PC-3 (cell line): ENCODE results near the gene SLC35F3. TPM values are rescaled to one million over a fixed set of nuclear protein-coding genes. Genes with fewer than 3 reads are reported as not detected.

Experiments
- ATAC-seq: fragments of 200-7000 bp; cut with Tn5 transposase; 2 replicates; pipeline ENCODE4 v1.9.1; 2020; ENCODE audit warnings: mild to moderate bottlenecking, moderate library complexity
- BruUV-seq: library from RNA; stranded (reverse); fragments of 400-500 nt; replicated peaks from 2 replicates; lab custom pipeline; 2021; lab: Mats Ljungman, UMichigan
- CTCF ChIA-PET: fragments of 300-600 bp; sonication (Branson Sonifier 250); formaldehyde crosslinking; loops from one replicate; lab custom pipeline; 2022; ENCODE audit warnings: antibody characterized with exemption; lab: Charles Lee
- POLR2A ChIA-PET: fragments of 300-600 bp; sonication (Branson Sonifier 250); formaldehyde crosslinking; loops from one replicate; lab custom pipeline; 2022; ENCODE audit warnings: antibody characterized with exemption; ENCODE audit not compliant: unreplicated experiment; lab: Charles Lee
- DNase-seq: peaks from one replicate; pipeline ENCODE4 v3.0.0-alpha.2; 2015
- H2AFZ ChIP-seq: fragments of 300-600 bp; sonication (generic); 2 replicates; pipeline ENCODE4 v1.6.0; 2016; ENCODE audit warnings: antibody characterized with exemption, low read length
- H3F3A ChIP-seq: fragments of 300-600 bp; sonication (generic); one replicate; pipeline ENCODE4 v1.6.0; 2017; ENCODE audit warnings: antibody characterized with exemption, low read length, control low read depth, mild to moderate bottlenecking; ENCODE audit not compliant: unreplicated experiment
- H3K27ac ChIP-seq: fragments of 300-600 bp; sonication (generic); 2 replicates; pipeline ENCODE4 v1.5.1; 2016; ENCODE audit warnings: mild to moderate bottlenecking, low read length
- H3K27me3 ChIP-seq: fragments of 300-600 bp; sonication (generic); 2 replicates; pipeline ENCODE4 v1.6.1; 2016; ENCODE audit warnings: low read length, mixed read lengths
- H3K36me3 ChIP-seq: fragments of 300-600 bp; sonication (generic); 2 replicates; pipeline ENCODE4 v1.6.1; 2016; ENCODE audit warnings: low read depth, mixed run types, low read length, mixed read lengths
- H3K4me1 ChIP-seq: fragments of 300-600 bp; sonication (generic); 2 replicates; pipeline ENCODE4 v1.5.1; 2016; ENCODE audit warnings: low read length; ENCODE audit not compliant: insufficient read depth
- H3K4me2 ChIP-seq: fragments of 300-600 bp; sonication (generic); 2 replicates; pipeline ENCODE4 v1.6.0; 2016; ENCODE audit warnings: low read length
- H3K4me3 ChIP-seq: fragments of 300-600 bp; sonication (generic); 2 replicates; pipeline ENCODE4 v1.5.1; 2016; ENCODE audit warnings: mild to moderate bottlenecking, low read length, mixed read lengths
- H3K79me2 ChIP-seq: fragments of 300-600 bp; sonication (generic); 2 replicates; pipeline ENCODE4 v1.6.1; 2017; ENCODE audit warnings: low read length, mixed read lengths
- H3K9ac ChIP-seq: fragments of 300-600 bp; sonication (generic); 2 replicates; pipeline ENCODE4 v1.6.0; 2016; ENCODE audit warnings: mild to moderate bottlenecking, low read length
- H3K9me2 ChIP-seq: fragments of 300-600 bp; sonication (generic); replicated peaks from 2 replicates; pipeline ENCODE4 v1.6.1; 2016; ENCODE audit warnings: mixed run types, low read length, mixed read lengths
- H3K9me3 ChIP-seq: fragments of 300-600 bp; sonication (generic); 2 replicates; pipeline ENCODE4 v1.6.1; 2016; ENCODE audit warnings: low read length, mixed read lengths
- H4K20me1 ChIP-seq: fragments of 300-600 bp; sonication (generic); 2 replicates; pipeline ENCODE4 v1.6.1; 2016; ENCODE audit warnings: low read length, mixed read lengths
- EZH2 ChIP-seq: fragments of 300-600 bp; sonication (generic); IDR thresholded peaks from one replicate; pipeline ENCODE4 v1.6.1; 2017; ENCODE audit warnings: antibody characterized with exemption, mild to moderate bottlenecking, low read length; ENCODE audit not compliant: unreplicated experiment
- EZH2phosphoT487 ChIP-seq: fragments of 300-600 bp; sonication (generic); IDR thresholded peaks from 2 replicates; pipeline ENCODE4 v1.6.1; 2018; ENCODE audit warnings: mild to moderate bottlenecking, antibody characterized with exemption, low read length, borderline replicate concordance
- intact Hi-C: fragments of 100-400 bp; cut with micrococcal nuclease; formaldehyde crosslinking; loops from 2 replicates; pipeline ENCODE4 v1.9.0; 2023
- total RNA-seq: library from RNA; depleted of rRNA; stranded (reverse); fragments of >200 nt; gene quantifications from 2 replicates; pipeline ENCODE4 v1.2.3, GENCODE V29; 2014
- TF ChIP-seq, protein P1 (sequence below): fragments of 300-600 bp; sonication (generic); conservative IDR thresholded peaks from 2 replicates; pipeline ENCODE4 v1.5.1; 2017; ENCODE audit warnings: antibody characterized with exemption, low read depth, mild to moderate bottlenecking, low read length

SLC35F3 gene
- total RNA-seq, 1 experiment from 2014 or later: 17.7 TPM

- ATAC-seq: no peak
- ChIA-PET POLR2A (no interaction called here), CTCF (no interaction called here)
Measured at GRCh38 chr1:234201600-234201999, 297.1 kb downstream of the SLC35F3 start.

DNA sequence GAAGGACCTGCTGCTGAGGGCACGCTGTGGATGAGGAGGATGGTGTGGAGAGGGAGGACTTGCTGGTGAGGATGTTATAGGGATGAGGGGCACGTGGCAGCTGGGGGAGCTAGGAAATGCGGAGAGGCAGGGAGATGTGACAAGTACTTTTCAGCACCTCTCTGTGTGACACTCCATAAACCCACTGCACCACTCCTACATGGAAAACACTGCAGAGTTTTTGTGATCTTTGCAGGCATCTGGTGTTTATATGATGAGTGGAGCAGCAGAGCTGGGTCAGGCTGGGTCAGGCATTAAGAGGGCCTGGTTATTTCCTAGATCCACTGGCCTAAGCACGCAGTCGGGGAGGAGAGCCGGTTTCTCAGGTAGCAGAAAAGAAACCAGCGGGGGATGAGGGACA, 301.5 kb downstream of the SLC35F3 start:
- peaks cover 3% of the 10 kb centered on the region; the same call in 1 of the 2 replicates for H4K20me1 ChIP-seq
- no peak for DNase-seq
- BruUV-seq: no TSS peak
- no peaks in the 10 kb centered on the region for H3K79me2 ChIP-seq
- H3K27ac ChIP-seq: no peak overlapping the region
- ChIA-PET POLR2A (no interaction called here), CTCF (interaction anchor here (0.6 kb wide), 1 partner anchor 42 kb away, joined by 7 read pairs; no protein-coding TSS in a partner anchor)
- H3F3A ChIP-seq: no peaks in the 10 kb centered on the region
- intact Hi-C loops: loop anchor here (2.0 to 5.0 kb wide), 2 partner anchors 19 to 106 kb away; no protein-coding TSS in a partner anchor
- H3K9me3 ChIP-seq: no peaks in the 10 kb centered on the region
- no peak overlapping the region for H2AFZ ChIP-seq
- H3K27me3 ChIP-seq: no peaks in the 10 kb centered on the region
- H3K4me2 ChIP-seq: no peak overlapping the region
- ATAC-seq: no peak
- TF ChIP-seq EZH2phosphoT487: no peak
- TF ChIP-seq, protein P1, sequence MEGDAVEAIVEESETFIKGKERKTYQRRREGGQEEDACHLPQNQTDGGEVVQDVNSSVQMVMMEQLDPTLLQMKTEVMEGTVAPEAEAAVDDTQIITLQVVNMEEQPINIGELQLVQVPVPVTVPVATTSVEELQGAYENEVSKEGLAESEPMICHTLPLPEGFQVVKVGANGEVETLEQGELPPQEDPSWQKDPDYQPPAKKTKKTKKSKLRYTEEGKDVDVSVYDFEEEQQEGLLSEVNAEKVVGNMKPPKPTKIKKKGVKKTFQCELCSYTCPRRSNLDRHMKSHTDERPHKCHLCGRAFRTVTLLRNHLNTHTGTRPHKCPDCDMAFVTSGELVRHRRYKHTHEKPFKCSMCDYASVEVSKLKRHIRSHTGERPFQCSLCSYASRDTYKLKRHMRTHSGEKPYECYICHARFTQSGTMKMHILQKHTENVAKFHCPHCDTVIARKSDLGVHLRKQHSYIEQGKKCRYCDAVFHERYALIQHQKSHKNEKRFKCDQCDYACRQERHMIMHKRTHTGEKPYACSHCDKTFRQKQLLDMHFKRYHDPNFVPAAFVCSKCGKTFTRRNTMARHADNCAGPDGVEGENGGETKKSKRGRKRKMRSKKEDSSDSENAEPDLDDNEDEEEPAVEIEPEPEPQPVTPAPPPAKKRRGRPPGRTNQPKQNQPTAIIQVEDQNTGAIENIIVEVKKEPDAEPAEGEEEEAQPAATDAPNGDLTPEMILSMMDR: no peak
- no peak for TF ChIP-seq EZH2
- no peaks in the 10 kb centered on the region for H3K9me2 ChIP-seq
- H3K9ac ChIP-seq: no peak overlapping the region
- H3K4me1 ChIP-seq: peaks cover 22% of the 10 kb centered on the region
- H3K36me3 ChIP-seq: no peaks in the 10 kb centered on the region
- H3K4me3 ChIP-seq: no peak overlapping the region

More at GRCh38 chr1:234201600-234201999, 297.1 kb downstream of the SLC35F3 start:
- Histone ChIP-seq H3K9me2 (no peaks in the 10 kb centered on the region), H3K4me3 (no peak overlapping the region), H3K4me1 (peaks cover 16% of the 10 kb centered on the region), H3F3A (no peaks in the 10 kb centered on the region), H3K9me3 (no peaks in the 10 kb centered on the region), H4K20me1 (peaks cover 2% of the 10 kb centered on the region; the same call in 1 of the 2 replicates), H3K27ac (no peak overlapping the region), H3K9ac (no peak overlapping the region), H3K79me2 (no peaks in the 10 kb centered on the region), H2AFZ (no peak overlapping the region), H3K4me2 (no peak overlapping the region), H3K27me3 (no peaks in the 10 kb centered on the region), H3K36me3 (no peaks in the 10 kb centered on the region)
- BruUV-seq: no TSS peak
- no peak for DNase-seq
- TF ChIP-seq, protein P1: no peak
- TF ChIP-seq EZH2phosphoT487: no peak
- TF ChIP-seq EZH2: no peak
- intact Hi-C loops: no loop called here

- no peak for TF ChIP-seq EZH2
- no peak for TF ChIP-seq EZH2phosphoT487
- Histone ChIP-seq H3K4me3 (no peak overlapping the region), H3K36me3 (no peaks in the 10 kb centered on the region), H3K27ac (peak overlapping the region; percentile 35), H2AFZ (no peak overlapping the region), H3K9me3 (no peaks in the 10 kb centered on the region), H3K27me3 (no peaks in the 10 kb centered on the region), H4K20me1 (peaks cover 3% of the 10 kb centered on the region; the same call in 1 of the 2 replicates), H3K9ac (no peak overlapping the region), H3K4me2 (peak overlapping the region; percentile 63), H3F3A (no peaks in the 10 kb centered on the region), H3K4me1 (peaks cover 22% of the 10 kb centered on the region), H3K79me2 (no peaks in the 10 kb centered on the region), H3K9me2 (no peaks in the 10 kb centered on the region)
- peak; percentile 98 for ATAC-seq
- no TSS peak for BruUV-seq
- DNase-seq: peak; percentile 99
- ChIA-PET CTCF (interaction anchor here (0.6 kb wide), 2 partner anchors 43 to 104 kb away, joined by 3 to 7 read pairs; no protein-coding TSS in a partner anchor), POLR2A (interaction anchor here (0.6 kb wide), 1 partner anchor 135 kb away, joined by 5 read pairs; no protein-coding TSS in a partner anchor)
- intact Hi-C loops: loop anchor here (2.0 to 5.0 kb wide), 2 partner anchors 20 to 106 kb away; no protein-coding TSS in a partner anchor
Measured at GRCh38 chr1:234206651-234207284, 302.3 kb downstream of the SLC35F3 start.
